K562 (cell line): ENCODE results near the gene GPER1. TPM values are rescaled to one million over a fixed set of nuclear protein-coding genes. Genes with fewer than 3 reads are reported as not detected.

Experiments
- ATAC-seq: fragments of 200-7000 bp; cut with Tn5 transposase; 3 replicates; pipeline ENCODE4 v1.9.1; 2020; ENCODE audit warnings: moderate library complexity
- BruUV-seq: library from RNA; stranded (reverse); fragments of 400-500 nt; replicated peaks from 2 replicates; lab custom pipeline; 2021; lab: Mats Ljungman, UMichigan
- CTCF ChIA-PET: fragments of 300-600 bp; formaldehyde crosslinking; extraction: SDS; loops from one replicate; lab custom pipeline; 2021; ENCODE audit warnings: low intra/inter-chr PET ratio; lab: Yijun Ruan, JAX
- POLR2A ChIA-PET: fragments of 300-600, 350-650 bp; sonication (Branson Sonifier 250); formaldehyde crosslinking; extraction: SDS; loops from one replicate; lab custom pipeline; 2021; ENCODE audit warnings: antibody characterized with exemption, inconsistent platforms; lab: Yijun Ruan, JAX
- DNase-seq, 4 experiments: peaks; one replicate each; pipeline versions ENCODE4 v3.0.0 to v3.0.0-alpha.2; 2011 to 2018; ENCODE audit warnings: low spot score in 3 of 4, mixed read lengths in 3 of 4; ENCODE audit errors: extremely low read depth in 1 of 4
- FAIRE-seq: peaks from 2 replicates; lab custom pipeline; 2011; peaks lifted over from hg19 to GRCh38; lab: Jason Lieb, UNC
- H2AFZ ChIP-seq: 2 replicates; pipeline ENCODE4 v1.6.0; 2011; ENCODE audit warnings: low read depth, low read length, control low read depth, inconsistent platforms
- H3K27ac ChIP-seq: fragments of 200-600 bp; 3 replicates; pipeline ENCODE4 v1.8.0; 2011; ENCODE audit warnings: low read depth, mild to moderate bottlenecking, control low read depth, inconsistent platforms, low read length, moderate library complexity, mixed read lengths; ENCODE audit errors: extremely low read depth
- H3K27me3 ChIP-seq, 2 experiments: fragments of 300-600 bp in 1 of 2; 2 replicates in 1 of 2; 3 replicates in 1 of 2; pipeline versions ENCODE4 v1.6.0 to v1.8.0; 2011; ENCODE audit warnings: inconsistent platforms in 2 of 2, low read length in 2 of 2, mild to moderate bottlenecking in 1 of 2, mixed read lengths in 1 of 2, moderate library complexity in 1 of 2; ENCODE audit not compliant: control insufficient read depth in 2 of 2, insufficient read depth in 2 of 2
- H3K36me3 ChIP-seq: fragments of 300-600 bp; 3 replicates; pipeline ENCODE4 v1.8.0; 2011; ENCODE audit warnings: mild to moderate bottlenecking, low read length, inconsistent platforms; ENCODE audit not compliant: control insufficient read depth, insufficient read depth
- H3K4me1 ChIP-seq, 2 experiments: fragments of 200-600 bp in 1 of 2; replicated peaks in 1 of 2; 2 replicates in 1 of 2; 3 replicates in 1 of 2; pipeline versions ENCODE4 v1.5.1 to v1.8.0; 2011; ENCODE audit warnings: inconsistent platforms in 2 of 2, low read length in 2 of 2, mild to moderate bottlenecking in 1 of 2, mixed read lengths in 1 of 2, moderate library complexity in 1 of 2; ENCODE audit not compliant: control insufficient read depth in 2 of 2, insufficient read depth in 2 of 2
- H3K4me2 ChIP-seq: 2 replicates; pipeline ENCODE4 v1.6.1; 2011; ENCODE audit warnings: low read length, control low read depth, inconsistent platforms, mixed read lengths; ENCODE audit not compliant: insufficient read depth
- H3K4me3 ChIP-seq: fragments of 200-600 bp; sonication (generic), shearing (Covaris generic); 2 replicates; pipeline ENCODE4 v1.5.1; 2016; ENCODE audit warnings: control low read depth, inconsistent platforms
- H3K79me2 ChIP-seq: fragments of 200-600 bp; 3 replicates; pipeline ENCODE4 v1.8.0; 2011; ENCODE audit warnings: low read length, inconsistent platforms; ENCODE audit not compliant: control insufficient read depth, insufficient read depth
- H3K9ac ChIP-seq, 2 experiments: 2 replicates each; pipeline versions ENCODE4 v1.6.0 to v1.6.1; 2011; ENCODE audit warnings: low read depth in 2 of 2, low read length in 2 of 2, control low read depth in 1 of 2, inconsistent platforms in 1 of 2, mild to moderate bottlenecking in 1 of 2, mixed read lengths in 1 of 2; ENCODE audit not compliant: insufficient read depth in 1 of 2
- H3K9me1 ChIP-seq: one replicate; pipeline ENCODE4 v1.6.0; 2011; ENCODE audit warnings: inconsistent platforms, mild to moderate bottlenecking, low read length, moderate library complexity; ENCODE audit not compliant: control insufficient read depth, insufficient read depth
- H3K9me3 ChIP-seq: replicated peaks from 2 replicates; pipeline ENCODE4 v1.5.1; 2011; ENCODE audit warnings: low read depth, low read length, inconsistent platforms; ENCODE audit not compliant: control insufficient read depth, insufficient read depth
- H4K20me1 ChIP-seq: replicated peaks from 2 replicates; pipeline ENCODE4 v1.6.1; 2011; ENCODE audit warnings: low read length, inconsistent platforms, mixed read lengths; ENCODE audit not compliant: control insufficient read depth, insufficient read depth
- HLTF ChIP-seq: fragments of 450-650 bp; IDR thresholded peaks from 2 replicates; pipeline ENCODE4 v1.6.1; 2016
- NFXL1 ChIP-seq: fragments of 450-650 bp; formaldehyde crosslinking; IDR thresholded peaks from 2 replicates; pipeline ENCODE4 v1.4.0; 2021; ENCODE audit warnings: mild to moderate bottlenecking
- PHB ChIP-seq: fragments of 250-450 bp; sonication (Bioruptor Pico); IDR thresholded peaks from 2 replicates; pipeline ENCODE4 v1.5.0; 2021
- SREBF2 ChIP-seq: sonication (generic); formaldehyde crosslinking; IDR thresholded peaks from 2 replicates; pipeline ENCODE4 v1.4.0; 2020; ENCODE audit warnings: mild to moderate bottlenecking, missing genetic modification reagents
- TFE3 ChIP-seq: fragments of 450-650 bp; formaldehyde crosslinking; IDR thresholded peaks from 2 replicates; pipeline ENCODE4 v1.4.0; 2020; ENCODE audit warnings: mild to moderate bottlenecking, mixed read lengths
- TSC22D4 ChIP-seq: fragments of 450-650 bp; IDR thresholded peaks from 2 replicates; pipeline ENCODE4 v1.6.1; 2016; ENCODE audit warnings: missing genetic modification characterization, missing biosample characterization, control low read depth
- ZBTB43 ChIP-seq: sonication (generic); formaldehyde crosslinking; IDR thresholded peaks from 2 replicates; pipeline ENCODE4 v1.8.0; 2023; ENCODE audit warnings: mild to moderate bottlenecking, missing genetic modification reagents
- WGBS: fragments of 100-300 bp; shearing (Covaris generic); methylation state at CpG from one replicate; pipeline ENCODE4 v1.1.6; 2016; ENCODE audit warnings: low coverage, mixed read lengths; ENCODE audit not compliant: insufficient coverage; ENCODE audit errors: missing lambda C conversion rate; 5-methylcytosine and 5-hydroxymethylcytosine counted together
- in situ Hi-C: fragments of 300-500 bp; cut with MboI; formaldehyde crosslinking; loops from 4 replicates; pipeline ENCODE4 v1.15.0; 2018; ENCODE audit warnings: inconsistent platforms, mixed read lengths
- intact Hi-C: fragments of 100-400 bp; cut with micrococcal nuclease; formaldehyde crosslinking; loops from 2 replicates; pipeline ENCODE4 v1.14.2; 2022
- polyA plus RNA-seq, 8 experiments: library from polyadenylated mRNA; depleted of rRNA in 4 of 8; stranded (reverse) in 5 of 8; unstranded in 3 of 8; fragments of >200 nt; fragmentation: Nextera tagmentation in 2 of 8; fragmentation: Illumina TruSeq in 1 of 8; extraction: Ambion mirVana in 2 of 8; extraction: Trizol in 1 of 8; gene quantifications; 2 replicates each; pipeline versions ENCODE4 v1.2.1 to v1.2.3, GENCODE V29; 2011 to 2014; ENCODE audit warnings: inconsistent platforms in 1 of 8, missing spikeins in 1 of 8
- total RNA-seq, 7 experiments: library from RNA; depleted of rRNA in 6 of 7; stranded (reverse); fragments of >200 nt in 6 of 7; fragmentation: Illumina TruSeq in 2 of 7; extraction: Trizol in 2 of 7; gene quantifications; 2 replicates each; pipeline versions ENCODE4 v1.2.1 to v1.2.3, GENCODE V29; 2011 to 2021; ENCODE audit warnings: low replicate concordance in 1 of 7

Gene GPER1
- total and polyA plus RNA-seq, 9 of the 15 experiments (the other 6 are each of a cell fraction or from before 2014, with no cell fraction given) = 0.04 to 0.09 (median 0.08) TPM; not detected in 6

GRCh38 chr7:1090686-1091643, 3.1 kb downstream of the GPER1 start (continued):
- no peak for TF ChIP-seq ZBTB43 (CRISPR knock-in tag)
- TF ChIP-seq TFE3 = no peak
- TF ChIP-seq SREBF2 = no peak
- TF ChIP-seq PHB (CRISPR knock-in tag) = no peak
- TF ChIP-seq TSC22D4 (tag) = no peak

- Histone ChIP-seq H4K20me1 (peaks cover 15% of the 10 kb centered on the region), H3K4me3 (no peak overlapping the region), H3K9ac (no peak overlapping the region; a peak in 1 of 4 replicates), H3K27me3 (no peaks in the 10 kb centered on the region), H3K36me3 (peaks cover 4% of the 10 kb centered on the region; the same call in 2 of the 3 replicates), H3K79me2 (peaks cover 2% of the 10 kb centered on the region; the same call in 1 of the 3 replicates), H3K4me1 (peaks cover 8 to 56% of the 10 kb centered on the region in 2 experiments; a peak in 4 of 5 replicates), H2AFZ (no peak overlapping the region), H3K4me2 (no peak overlapping the region), H3K9me3 (no peaks in the 10 kb centered on the region), H3K27ac (no peak overlapping the region), H3K9me1 (no peaks in the 10 kb centered on the region)
- intact Hi-C loops = no loop called here
- ATAC-seq (no peak), FAIRE-seq (no peak), DNase-seq (no peak)
- TF ChIP-seq NFXL1 (CRISPR knock-in tag) (no peak), HLTF (no peak)
- POLR2A ChIA-PET = interaction anchor here (0.9 kb wide), 1 partner anchor 75 kb away, joined by 5 read pairs; no protein-coding TSS in a partner anchor
- WGBS = 93% methylated on average over 12 of the region's 18 CpGs
- BruUV-seq = no TSS peak
- in situ Hi-C loops = no loop called here
- CTCF ChIA-PET = no interaction called here
These were observed 3.7 kb downstream of the GPER1 start for GRCh38 chr7:1091644-1092027.
